Fibroblast of the aortic adventitia (primary cell): ENCODE measurements around the gene NANOS3. TPM values are rescaled to one million over a fixed set of nuclear protein-coding genes. Genes with fewer than 3 reads are reported as not detected.

ENCODE experiments used
- DNase-seq: peaks from one replicate; pipeline ENCODE4 v3.0.0-alpha.2; 2010; ENCODE audit warnings: low read depth
- H3K4me3 ChIP-seq: 2 replicates; pipeline ENCODE4 v1.5.1; 2011; ENCODE audit warnings: low read depth, mild to moderate bottlenecking, control low read depth, low read length, moderate library complexity
- CTCF ChIP-seq: IDR thresholded peaks from 2 replicates; pipeline ENCODE4 v1.5.1; 2011; ENCODE audit warnings: mild to moderate bottlenecking, low read length, control low read depth, inconsistent platforms; ENCODE audit not compliant: insufficient read depth
- total RNA-seq: library from RNA; depleted of rRNA; stranded (reverse); fragments of >200 nt; gene quantifications from 2 replicates; pipeline ENCODE4 v1.2.3, GENCODE V29; 2012; ENCODE audit warnings: low replicate concordance

NANOS3 gene
- total RNA-seq, 1 donor, result 0.27 TPM

- no peak overlapping the region for H3K4me3 ChIP-seq
- DNase-seq, result no peak
- no peak for TF ChIP-seq CTCF
These were observed 1.1 kb upstream of the NANOS3 start for GRCh38 chr19:13875824-13876223.

DNA sequence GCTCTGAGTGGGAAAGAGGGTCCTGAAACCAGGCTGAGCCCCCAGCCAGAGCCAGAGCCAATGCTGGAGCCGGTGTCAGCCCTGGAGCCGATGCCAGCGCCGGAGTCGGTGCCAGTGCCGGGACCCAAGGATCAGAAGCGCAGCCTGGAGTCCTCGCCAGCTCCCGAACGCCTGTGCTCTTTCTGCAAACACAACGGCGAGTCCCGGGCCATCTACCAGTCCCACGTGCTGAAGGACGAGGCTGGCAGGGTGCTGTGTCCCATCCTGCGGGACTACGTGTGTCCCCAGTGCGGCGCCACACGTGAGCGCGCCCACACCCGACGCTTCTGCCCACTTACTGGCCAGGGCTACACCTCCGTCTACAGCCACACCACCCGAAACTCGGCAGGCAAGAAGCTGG is 369 bp downstream of the NANOS3 start:
- TF ChIP-seq CTCF, result no peak
- DNase-seq, result no peak
- no peak overlapping the region for H3K4me3 ChIP-seq

DNA sequence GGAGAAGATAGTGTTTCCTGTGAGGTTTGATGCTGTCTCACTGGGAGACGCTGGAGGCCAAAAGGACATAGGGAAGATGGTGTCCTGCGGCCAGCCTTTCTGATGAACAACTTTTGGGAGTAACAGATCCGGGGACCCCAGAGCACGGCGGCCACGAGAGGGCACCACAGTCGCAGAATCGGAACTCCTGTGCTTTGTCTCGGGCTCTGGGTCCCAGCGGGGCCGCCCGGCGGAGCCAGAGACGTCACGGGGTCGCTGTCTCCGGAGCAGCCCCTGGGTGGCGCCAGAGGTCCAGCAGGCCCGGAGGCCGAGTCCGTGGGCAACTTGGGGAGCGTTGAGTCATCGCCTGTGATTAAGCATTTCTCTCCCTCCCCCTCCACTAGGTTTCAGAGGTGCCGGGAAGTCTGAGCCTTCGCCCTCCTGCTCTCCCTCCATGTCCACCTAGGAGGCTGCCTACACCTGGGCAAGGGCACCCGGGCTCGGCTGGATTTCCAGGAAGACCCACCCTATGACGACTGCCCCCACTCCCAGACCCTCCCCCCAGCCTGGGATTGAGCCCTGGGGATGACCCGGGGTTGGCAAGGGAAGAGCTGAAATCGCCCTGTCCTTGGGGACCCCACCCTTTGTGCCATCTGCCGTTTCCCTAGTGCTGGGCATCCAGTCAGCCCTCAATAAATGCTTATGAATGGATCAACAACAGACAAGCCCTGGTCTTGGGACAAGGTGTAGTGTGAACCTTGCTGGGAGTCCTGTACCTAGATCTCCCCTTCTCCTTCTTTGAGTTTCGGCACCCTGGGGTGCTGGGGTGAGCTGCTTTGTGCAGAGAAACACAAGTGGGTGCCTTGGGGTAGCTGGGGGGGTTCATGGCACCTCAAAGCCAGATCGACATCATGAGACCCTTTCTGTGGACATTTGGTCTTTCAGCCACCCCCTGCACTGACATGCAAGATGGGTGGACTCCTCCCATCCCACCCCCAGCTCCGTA is 3.4 kb downstream of the NANOS3 start:
- DNase-seq, result peak; percentile 96
- peak; percentile 89 for TF ChIP-seq CTCF
- peak overlapping the region; percentile 47 for H3K4me3 ChIP-seq

- no peak overlapping the region for H3K4me3 ChIP-seq
- DNase-seq, result no peak
- no peak for TF ChIP-seq CTCF
These were observed 4.3 kb downstream of the NANOS3 start for GRCh38 chr19:13881251-13881691.

- no peak overlapping the region for H3K4me3 ChIP-seq
- no peak for TF ChIP-seq CTCF
- peak; percentile 23 for DNase-seq
These were observed 4.9 kb downstream of the NANOS3 start for GRCh38 chr19:13881692-13882418.

- DNase-seq, result no peak
- TF ChIP-seq CTCF, result no peak
- H3K4me3 ChIP-seq, result no peak overlapping the region
These were observed 5.5 kb downstream of the NANOS3 start for GRCh38 chr19:13882419-13882795.
